Ascending aorta (tissue), 2 donors: ENCODE measurements around the gene CHCT1. TPM values are rescaled to one million over a fixed set of nuclear protein-coding genes. Genes with fewer than 3 reads are reported as not detected.
"Not testable (repeated sequence)": the region's sequence is repeated elsewhere in the genome, so short reads cannot be mapped to it uniquely, and the experiment has no call there.

Experiments used
- DNase-seq, 2 donors: peaks; one replicate each; pipeline ENCODE4 v3.0.0-alpha.2; 2019; ENCODE audit warnings: low spot score in 2 of 2
- H3K27ac ChIP-seq, 2 donors: fragments of 200-600 bp; sonication (generic); one replicate each; pipeline ENCODE4 v1.5.1; 2016 to 2017; ENCODE audit warnings: mild to moderate bottlenecking in 1 of 2
- H3K27me3 ChIP-seq: fragments of 200-600 bp; sonication (generic); one replicate; pipeline ENCODE4 v1.5.1; 2017
- H3K36me3 ChIP-seq, 2 donors: fragments of 200-600 bp; sonication (generic); one replicate each; pipeline ENCODE4 v1.5.1; 2016
- H3K4me1 ChIP-seq, 2 donors: fragments of 200-600 bp; sonication (generic); one replicate each; pipeline ENCODE4 v1.5.1; 2016 to 2017; ENCODE audit warnings: mild to moderate bottlenecking in 1 of 2
- H3K4me3 ChIP-seq, 2 donors: fragments of 200-600 bp; sonication (generic); one replicate each; pipeline ENCODE4 v1.5.1; 2016 to 2017; ENCODE audit warnings: mild to moderate bottlenecking in 1 of 2
- H3K9me3 ChIP-seq, 2 donors: fragments of 200-600 bp; sonication (generic); one replicate each; pipeline ENCODE4 v1.5.1; 2016
- CTCF ChIP-seq, 3 experiments: fragments of 200-600 bp in 2 of 3; fragments of 450-650 bp in 1 of 3; sonication (generic) in 2 of 3; IDR thresholded peaks; one replicate each; pipeline ENCODE4 v1.5.1; 2016 to 2019; ENCODE audit warnings: antibody characterized with exemption in 3 of 3, mild to moderate bottlenecking in 1 of 3, moderate library complexity in 1 of 3
- intact Hi-C: fragments of 100-400 bp; cut with DNase I; formaldehyde crosslinking; loops from one replicate; pipeline ENCODE4 v1.15.1; 2023
- total RNA-seq: library from RNA; depleted of rRNA; stranded (reverse); fragments of >200 nt; gene quantifications from one replicate; pipeline ENCODE4 v1.1.0, GENCODE V29; 2016

The CHCT1 gene
- total RNA-seq, 1 donor from 2014 or later = not detected

GRCh38 chr17:60403962-60404361 lies 18.3 kb upstream of the CHCT1 start:
- intact Hi-C loops = no loop called here

GRCh38 chr17:60406887-60407286 lies 15.4 kb upstream of the CHCT1 start:
- no peak for DNase-seq
- no peak overlapping the region for H3K4me3 ChIP-seq
- no peak for TF ChIP-seq CTCF (IDR thresholded peaks at IDR 0.05)
- H3K27ac ChIP-seq = no peak overlapping the region
- H3K36me3 ChIP-seq = no peaks in the 10 kb centered on the region
- no peaks in the 10 kb centered on the region for H3K27me3 ChIP-seq
- no peaks in the 10 kb centered on the region for H3K9me3 ChIP-seq
- H3K4me1 ChIP-seq = no peaks in the 10 kb centered on the region
- intact Hi-C loops = no loop called here

More at GRCh38 chr17:60403962-60404361, 18.3 kb upstream of the CHCT1 start:
- Histone ChIP-seq H3K27ac (no peak overlapping the region), H3K27me3 (no peaks in the 10 kb centered on the region), H3K9me3 (no peaks in the 10 kb centered on the region), H3K4me1 (no peaks in the 10 kb centered on the region), H3K36me3 (no peaks in the 10 kb centered on the region), H3K4me3 (no peak overlapping the region)
- no peak for DNase-seq
- TF ChIP-seq CTCF (IDR thresholded peaks at IDR 0.05) = no peak

- Histone ChIP-seq H3K9me3 (no peaks in the 10 kb centered on the region), H3K36me3 (no peaks in the 10 kb centered on the region), H3K27ac (no peak overlapping the region), H3K4me1 (no peaks in the 10 kb centered on the region), H3K4me3 (no peak overlapping the region), H3K27me3 (no peaks in the 10 kb centered on the region)
- TF ChIP-seq CTCF (IDR thresholded peaks at IDR 0.05) = no peak
- DNase-seq = no peak
- intact Hi-C loops = no loop called here
Measured at GRCh38 chr17:60410001-60410400, 12.3 kb upstream of the CHCT1 start.

- Histone ChIP-seq H3K9me3 (no peaks in the 10 kb centered on the region), H3K4me1 (no peaks in the 10 kb centered on the region), H3K36me3 (no peaks in the 10 kb centered on the region), H3K27me3 (no peaks in the 10 kb centered on the region), H3K4me3 (no peak overlapping the region), H3K27ac (no peak overlapping the region)
- DNase-seq = no peak
- intact Hi-C loops = no loop called here
- no peak for TF ChIP-seq CTCF (IDR thresholded peaks at IDR 0.05)
Measured at GRCh38 chr17:60412701-60413100, 9.6 kb upstream of the CHCT1 start.

- no peak overlapping the region for H3K27ac ChIP-seq
- no peaks in the 10 kb centered on the region for H3K27me3 ChIP-seq
- no peaks in the 10 kb centered on the region for H3K4me1 ChIP-seq
- intact Hi-C loops = no loop called here
- H3K36me3 ChIP-seq = no peaks in the 10 kb centered on the region
- no peak for DNase-seq
- H3K4me3 ChIP-seq = no peak overlapping the region
- no peaks in the 10 kb centered on the region for H3K9me3 ChIP-seq
- no peak for TF ChIP-seq CTCF (IDR thresholded peaks at IDR 0.05)
Measured at GRCh38 chr17:60415146-60415545, 7.1 kb upstream of the CHCT1 start.

- no peak for TF ChIP-seq CTCF (IDR thresholded peaks at IDR 0.05)
- H3K4me1 ChIP-seq = no peaks in the 10 kb centered on the region
- no peaks in the 10 kb centered on the region for H3K36me3 ChIP-seq
- H3K27ac ChIP-seq = no peak overlapping the region
- H3K27me3 ChIP-seq = no peaks in the 10 kb centered on the region
- DNase-seq = no peak
- no peak overlapping the region for H3K4me3 ChIP-seq
- intact Hi-C loops = no loop called here
- H3K9me3 ChIP-seq = no peaks in the 10 kb centered on the region
Measured at GRCh38 chr17:60416368-60416925, 5.8 kb upstream of the CHCT1 start.

- H3K27me3 ChIP-seq, H3K36me3 ChIP-seq, H3K4me1 ChIP-seq, H3K9me3 ChIP-seq, intact Hi-C loops, H3K27ac ChIP-seq, H3K4me3 ChIP-seq, DNase-seq: not testable (repeated sequence)
Measured at GRCh38 chr17:60419003-60419402, 3.3 kb upstream of the CHCT1 start.

- H3K27ac ChIP-seq, H3K36me3 ChIP-seq, DNase-seq, H3K27me3 ChIP-seq, H3K4me3 ChIP-seq, H3K4me1 ChIP-seq, intact Hi-C loops, H3K9me3 ChIP-seq: not testable (repeated sequence)
Measured at GRCh38 chr17:60419875-60420274, 2.4 kb upstream of the CHCT1 start.
